Stimulated activated CD8-positive, alpha-beta memory T cell treated with anti-CD3 and anti-CD28 coated beads, Interleukin-15, amount 100 ng/mL, for 4 hours (primary cell): Measurements from ENCODE around the gene BIRC6.

Source experiments
- DNase-seq, 2 donors: peaks; one replicate each; pipeline ENCODE4 v3.0.0-alpha.2; 2020; ENCODE audit warnings: low read depth in 2 of 2

The BIRC6 gene

DNA sequence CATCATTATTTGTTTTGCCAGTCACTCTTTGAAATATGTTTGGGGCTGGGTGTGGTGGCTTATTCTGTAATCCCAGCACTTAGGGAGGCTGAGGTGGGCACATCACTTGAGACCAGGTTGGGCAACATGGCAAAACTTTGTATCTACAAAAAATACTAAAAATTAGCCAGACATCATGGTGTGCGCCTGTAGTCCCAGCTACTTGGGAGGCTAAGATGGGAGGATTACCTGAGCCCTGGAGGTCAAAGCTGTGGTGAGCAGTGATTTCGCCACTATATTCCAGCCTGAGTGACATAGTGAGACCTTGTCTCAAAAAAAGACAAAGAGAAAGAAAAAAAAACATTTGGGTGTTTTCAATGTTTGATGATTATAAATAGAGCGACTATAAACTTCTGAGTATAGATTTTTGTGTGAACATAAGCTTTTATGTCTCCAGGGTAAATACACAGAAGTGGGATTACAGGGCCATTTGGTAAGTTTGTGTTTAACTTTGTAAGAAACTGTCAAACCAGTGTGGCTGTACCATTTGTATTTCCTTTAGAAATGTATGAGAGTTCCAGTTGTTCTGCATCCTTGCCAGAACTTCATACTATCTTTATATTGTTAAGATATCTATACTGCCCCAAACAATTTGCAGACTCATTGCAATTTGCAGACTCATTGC, 15.8 kb downstream of the BIRC6 start:
- DNase-seq, result no peak

DNA sequence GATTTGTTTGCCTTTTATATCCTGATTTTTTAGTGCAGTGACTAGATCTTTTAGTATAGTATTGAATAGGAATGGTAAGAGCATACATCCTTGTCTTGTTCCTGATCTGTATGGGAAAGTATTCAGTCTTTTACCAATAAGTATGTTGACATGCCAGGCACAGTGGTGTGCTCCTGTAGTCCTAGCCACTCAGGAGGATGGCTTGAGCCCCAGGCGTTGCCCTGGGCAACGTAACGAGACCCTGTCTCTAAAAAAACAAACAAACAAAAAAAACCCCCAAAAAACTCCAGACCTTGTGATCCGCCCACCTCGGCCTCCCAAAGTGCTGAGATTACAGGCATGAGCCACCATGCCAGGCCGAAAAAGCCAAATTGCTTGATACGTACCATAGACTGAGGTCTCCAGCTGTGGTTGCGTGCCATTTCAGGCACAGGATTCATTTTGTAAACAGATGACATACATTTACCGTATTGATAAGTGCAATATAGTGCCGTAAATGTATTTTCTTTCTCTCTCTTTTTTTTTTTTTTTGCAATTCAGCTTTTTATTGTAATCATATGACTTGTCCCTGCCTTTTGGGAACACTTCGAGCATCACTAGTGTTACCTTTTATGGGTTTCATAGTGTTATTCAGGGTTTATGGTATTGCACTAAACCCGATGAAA, 18.5 kb downstream of the BIRC6 start:
- DNase-seq, result no peak

DNA sequence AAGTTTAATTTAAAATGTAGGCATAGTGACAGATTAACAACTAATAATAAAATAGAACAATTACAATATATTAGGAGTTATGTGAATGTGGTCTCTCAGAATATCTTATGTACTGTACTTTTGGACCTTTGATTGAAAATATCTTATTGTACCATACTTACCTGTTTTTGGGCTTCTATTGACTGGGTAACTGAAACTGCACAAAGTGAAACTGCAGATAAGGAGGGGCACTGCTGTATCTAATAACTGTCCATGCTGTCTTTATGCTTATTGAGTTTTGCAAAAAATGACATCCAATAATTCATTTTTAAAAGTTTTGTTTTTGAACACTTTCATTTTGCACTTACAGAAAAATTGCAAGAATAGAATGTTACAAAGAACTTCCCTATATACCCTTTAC, 19.9 kb downstream of the BIRC6 start:
- no peak for DNase-seq

DNA sequence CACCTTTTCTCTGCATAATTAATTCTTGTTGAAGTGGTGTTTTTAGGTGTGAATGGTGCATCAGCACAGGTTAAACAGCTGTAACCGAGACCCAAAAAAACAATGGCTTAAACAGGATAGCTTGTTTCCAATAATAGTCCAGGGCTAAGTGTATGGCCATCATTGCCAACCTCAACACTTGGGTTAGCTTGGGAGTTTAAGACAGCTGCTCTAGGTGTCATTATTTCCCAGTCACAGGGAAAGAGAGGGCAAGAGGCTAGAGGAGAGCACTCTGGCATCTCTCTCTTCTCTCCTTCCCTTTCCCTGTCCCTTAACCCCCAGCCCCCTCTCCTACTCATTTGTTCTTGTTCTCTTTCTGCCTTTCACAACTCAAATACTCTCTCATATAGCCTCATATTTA, 21.1 kb downstream of the BIRC6 start:
- no peak for DNase-seq

DNA sequence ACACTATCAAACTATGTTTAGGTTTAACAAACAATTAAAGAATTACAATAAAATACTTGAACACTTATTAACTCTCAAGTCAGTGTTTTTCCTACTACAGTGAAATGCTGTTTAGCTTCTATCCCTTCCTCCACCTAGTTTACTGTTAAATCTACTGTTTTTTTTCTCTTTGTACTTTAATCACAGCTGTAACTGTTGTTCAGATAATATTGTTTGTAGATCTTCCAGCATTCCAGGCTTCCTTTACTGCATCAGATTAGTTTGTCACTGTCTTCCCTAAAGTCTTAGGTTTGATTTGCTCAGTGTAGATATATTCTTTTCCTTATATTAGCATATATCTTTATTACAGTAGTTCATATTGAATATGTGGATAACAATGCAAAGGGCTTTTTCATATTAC, 22.5 kb downstream of the BIRC6 start:
- no peak for DNase-seq

DNA sequence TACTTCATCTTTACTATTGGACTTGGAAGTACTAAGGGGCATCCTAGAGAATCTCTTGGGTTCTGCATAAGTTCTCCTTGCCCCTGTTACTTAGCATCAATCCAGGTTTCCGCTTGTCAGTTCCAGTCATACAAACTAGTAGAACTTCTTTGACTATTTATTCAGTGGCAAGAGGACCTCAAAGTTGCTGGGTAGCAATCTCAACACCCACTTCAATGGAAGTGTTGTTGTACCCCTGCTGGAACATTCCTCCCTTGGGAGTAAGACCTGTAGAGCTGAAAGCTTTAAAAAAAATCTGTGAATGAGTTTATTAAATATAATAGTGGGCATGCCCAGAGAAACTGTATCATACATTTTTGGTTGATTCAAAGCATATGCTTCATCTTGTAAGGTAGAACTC, 27.0 kb downstream of the BIRC6 start:
- DNase-seq, result no peak

DNA sequence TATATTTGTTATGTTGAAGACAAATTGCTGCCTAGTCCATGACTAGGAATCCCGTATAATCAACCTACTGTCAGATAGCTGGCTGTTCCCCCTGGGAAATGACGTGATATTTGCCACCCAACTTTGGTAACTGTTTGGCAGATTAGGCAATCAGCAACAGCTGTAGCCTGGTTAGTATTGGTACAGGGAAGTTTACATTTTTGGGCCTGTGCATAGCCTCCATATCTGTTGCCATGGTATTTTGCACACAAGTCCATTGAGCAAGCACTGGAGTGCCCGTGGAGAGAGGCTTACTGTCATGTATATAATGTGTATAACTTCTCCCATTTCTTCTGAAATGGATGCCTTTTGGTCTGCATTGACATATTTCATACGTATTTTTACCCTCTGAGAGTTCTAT, 27.7 kb downstream of the BIRC6 start:
- DNase-seq, result no peak

DNA sequence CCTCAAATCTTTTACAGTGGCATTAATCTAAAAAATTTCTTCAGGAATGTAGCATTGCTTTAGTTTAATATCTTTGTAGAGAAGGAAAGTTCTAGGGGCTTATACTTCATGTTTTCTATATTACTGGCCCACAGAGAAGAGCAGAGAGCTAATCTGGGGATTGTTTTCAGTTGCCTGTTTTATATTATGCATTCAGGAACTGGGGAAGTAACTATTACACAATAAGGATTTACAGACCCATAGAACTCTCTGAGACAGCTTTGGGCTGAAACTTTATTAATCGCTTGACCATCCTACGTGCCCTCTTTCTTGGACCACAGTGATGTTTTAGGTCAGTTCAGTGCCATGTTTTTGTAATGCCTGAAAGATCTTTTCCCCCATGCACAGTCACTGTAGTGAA, 29.9 kb downstream of the BIRC6 start:
- no peak for DNase-seq

DNA sequence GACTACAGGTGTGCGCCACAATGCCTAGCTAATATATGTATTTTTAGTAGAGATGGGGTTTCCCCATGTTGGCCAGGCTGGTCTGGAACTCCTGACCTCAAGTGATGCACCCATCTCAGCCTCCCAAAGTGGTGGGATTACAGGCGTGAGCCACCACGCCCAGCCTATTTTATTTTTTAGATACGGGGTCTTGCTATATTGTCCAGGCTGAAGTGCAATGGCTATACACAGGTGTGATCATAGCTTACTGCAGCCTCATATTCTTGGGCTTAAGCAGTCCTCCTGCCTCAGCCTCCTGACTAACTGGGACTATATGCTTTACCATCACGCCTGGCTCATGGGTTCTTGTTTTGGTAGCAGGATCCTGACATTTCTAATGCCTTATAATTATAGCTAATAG, 42.4 kb downstream of the BIRC6 start:
- no peak for DNase-seq

DNA sequence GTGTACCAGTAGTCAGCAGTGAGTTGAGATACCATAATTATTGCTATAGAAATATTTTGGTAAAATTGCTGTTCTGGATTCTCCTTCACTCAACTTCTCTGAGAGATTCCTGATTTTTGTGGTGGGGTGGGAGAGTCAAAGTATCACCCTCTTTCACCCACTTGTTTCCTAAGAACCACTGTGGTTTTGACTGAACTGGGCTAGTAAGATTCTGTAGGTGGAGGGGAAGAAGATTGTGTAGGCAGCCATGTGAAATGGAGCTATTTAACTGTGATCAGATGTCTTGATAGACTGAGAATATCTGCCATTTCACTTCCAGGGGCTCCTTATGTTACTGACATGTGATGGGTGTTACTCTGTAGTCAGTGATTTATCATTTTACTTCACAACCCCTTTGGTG, 45.3 kb downstream of the BIRC6 start:
- DNase-seq, result no peak

DNA sequence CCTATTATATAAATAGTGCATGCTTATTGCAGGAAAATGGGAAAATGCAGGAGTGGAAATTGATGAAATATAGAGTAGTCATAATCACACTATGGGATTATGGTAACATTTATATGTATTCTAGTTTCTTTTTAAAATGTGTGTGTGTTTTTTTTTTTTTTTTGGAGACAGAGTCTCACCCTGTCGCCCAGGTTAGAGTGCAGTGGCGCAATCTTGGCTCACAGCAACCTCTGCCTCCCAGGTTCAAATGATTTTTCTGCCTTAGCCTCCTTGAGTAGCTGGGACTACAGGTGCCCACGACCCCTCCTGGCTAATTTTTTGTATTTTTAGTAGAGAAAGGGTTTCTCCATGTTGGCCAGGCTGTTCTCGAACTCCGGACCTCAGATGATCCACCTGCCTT, 47.0 kb downstream of the BIRC6 start:
- DNase-seq, result no peak

DNA sequence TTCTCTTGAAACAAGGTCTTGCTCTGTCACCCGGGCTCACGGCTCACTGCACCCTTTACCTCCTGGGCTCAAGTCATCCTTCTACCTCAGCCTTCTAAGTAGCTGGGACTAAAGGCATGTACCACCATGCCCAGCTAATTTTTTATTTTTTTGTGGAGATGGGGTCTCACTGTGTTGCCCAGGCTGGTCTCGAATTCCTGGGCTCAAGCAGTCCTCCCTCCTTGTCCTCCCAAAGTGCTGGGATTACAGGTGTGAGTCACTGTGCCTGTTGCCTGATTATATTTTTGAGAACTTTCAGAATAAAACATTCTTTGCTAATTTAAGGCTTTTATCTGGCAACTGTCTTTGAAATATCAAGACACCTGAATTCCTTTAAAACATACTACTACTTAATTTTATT, 47.9 kb downstream of the BIRC6 start:
- no peak for DNase-seq

DNA sequence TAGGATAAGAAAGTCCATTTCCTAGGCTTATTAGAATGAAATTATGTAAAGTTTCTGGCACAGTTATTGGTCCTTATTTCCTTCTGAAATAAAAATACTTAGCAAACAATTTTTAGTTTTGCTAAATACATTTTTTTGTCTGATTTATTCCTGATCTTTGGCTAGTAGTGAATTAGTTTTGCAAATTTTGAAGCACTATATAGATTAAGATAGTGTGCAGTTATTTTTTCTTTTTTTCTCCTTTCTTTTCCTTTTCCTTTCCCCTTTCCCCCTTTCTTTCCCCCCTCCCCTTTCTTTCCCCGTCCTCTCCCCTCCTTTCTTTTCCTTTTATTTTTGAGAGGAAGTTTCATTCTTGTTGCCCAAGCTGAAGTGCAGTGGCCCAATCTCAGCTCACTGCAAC, 59.7 kb downstream of the BIRC6 start:
- DNase-seq, result no peak

DNA sequence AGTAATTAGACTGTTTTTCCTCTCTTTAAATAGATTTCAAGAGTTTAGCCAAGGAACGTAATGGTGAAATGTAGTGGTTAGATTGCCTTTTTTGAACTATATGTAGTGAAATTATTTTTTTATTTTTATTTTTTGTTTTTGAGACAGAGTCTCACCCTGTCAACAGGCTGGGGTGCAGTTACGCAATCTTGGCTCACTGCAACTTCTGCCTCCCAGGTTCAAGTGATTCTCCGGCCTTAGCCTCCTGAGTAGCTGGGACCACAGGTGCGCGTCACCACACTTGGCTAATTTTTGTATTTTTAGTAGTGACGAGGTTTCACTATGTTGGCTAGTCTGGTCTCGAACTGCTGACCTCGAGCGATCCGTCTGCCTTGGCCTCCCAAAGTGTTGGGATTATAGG, 60.8 kb downstream of the BIRC6 start:
- DNase-seq, result no peak

DNA sequence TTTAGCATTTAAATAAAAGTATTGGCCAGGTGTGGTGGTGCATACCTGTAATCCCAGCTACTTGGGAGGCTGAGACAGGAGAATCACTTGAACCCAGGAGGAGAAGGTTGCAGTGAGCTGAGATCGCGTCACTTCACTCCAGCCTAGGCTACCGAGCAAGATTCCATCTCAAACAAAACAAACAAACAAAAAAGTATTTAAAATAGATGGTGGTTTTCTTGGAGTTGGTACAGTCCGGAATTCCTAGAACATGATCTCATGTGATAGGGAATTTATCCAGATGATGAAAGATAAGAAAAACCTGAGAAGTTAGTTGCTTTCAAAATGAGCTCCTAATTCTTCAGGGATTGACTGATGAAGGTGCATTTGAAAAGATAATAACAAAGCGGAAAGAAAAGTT, 62.0 kb downstream of the BIRC6 start:
- DNase-seq, result no peak

DNA sequence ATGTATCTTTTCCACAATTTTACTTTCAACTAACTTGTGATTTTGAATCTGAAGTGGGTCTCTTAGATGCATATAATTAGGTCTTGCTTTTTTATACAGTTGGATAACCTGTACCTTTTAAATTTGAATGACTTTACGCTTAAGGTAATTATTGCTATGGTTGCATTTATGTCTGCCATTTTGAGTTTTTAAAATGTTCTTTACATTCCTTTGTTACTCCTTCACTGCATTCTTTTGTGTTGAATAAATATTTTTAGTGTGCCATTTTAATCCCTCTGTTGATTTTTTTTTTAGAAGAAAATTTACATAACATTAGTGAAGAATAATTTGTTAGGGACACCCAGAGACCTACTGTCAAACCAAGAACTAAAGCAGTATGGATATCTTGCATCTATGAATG, 65.3 kb downstream of the BIRC6 start:
- no peak for DNase-seq

DNA sequence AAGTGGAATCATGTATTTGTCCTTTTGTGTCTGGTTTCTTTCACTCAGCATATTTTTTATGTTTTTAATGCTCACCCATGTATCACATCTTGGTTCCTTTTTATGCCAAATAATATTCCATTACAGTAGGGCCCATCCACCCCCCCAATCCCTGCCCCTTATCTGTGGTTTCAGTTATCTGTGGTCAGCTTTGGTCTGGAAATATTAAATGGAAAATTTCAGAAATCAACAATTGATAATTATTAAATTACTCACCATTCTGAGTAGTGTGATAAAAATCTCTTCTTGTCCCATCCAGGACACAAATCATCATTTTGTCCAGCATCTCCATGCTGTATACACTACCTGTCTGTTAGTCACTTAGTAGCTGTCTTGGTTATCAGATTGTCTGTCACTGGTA, 66.7 kb downstream of the BIRC6 start:
- DNase-seq, result no peak

DNA sequence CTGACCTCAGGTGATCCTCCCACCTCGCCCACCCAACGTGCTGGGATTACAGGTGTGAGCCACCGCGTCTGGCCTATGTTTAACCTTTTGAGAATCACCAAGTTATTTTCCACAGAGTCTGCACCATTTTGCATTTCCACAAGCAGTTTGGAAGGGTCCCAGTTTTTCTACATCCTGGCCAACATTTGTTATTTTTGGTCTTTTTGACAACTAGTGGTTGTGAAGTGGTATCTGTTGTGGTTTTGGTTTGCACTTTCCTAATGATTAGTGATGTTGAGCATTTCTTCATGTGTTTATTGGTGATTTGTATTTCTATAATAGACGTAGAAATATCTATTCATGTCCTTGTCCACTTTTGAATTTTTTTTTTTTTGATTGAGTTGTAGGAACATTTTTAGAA, 67.9 kb downstream of the BIRC6 start:
- no peak for DNase-seq

DNA sequence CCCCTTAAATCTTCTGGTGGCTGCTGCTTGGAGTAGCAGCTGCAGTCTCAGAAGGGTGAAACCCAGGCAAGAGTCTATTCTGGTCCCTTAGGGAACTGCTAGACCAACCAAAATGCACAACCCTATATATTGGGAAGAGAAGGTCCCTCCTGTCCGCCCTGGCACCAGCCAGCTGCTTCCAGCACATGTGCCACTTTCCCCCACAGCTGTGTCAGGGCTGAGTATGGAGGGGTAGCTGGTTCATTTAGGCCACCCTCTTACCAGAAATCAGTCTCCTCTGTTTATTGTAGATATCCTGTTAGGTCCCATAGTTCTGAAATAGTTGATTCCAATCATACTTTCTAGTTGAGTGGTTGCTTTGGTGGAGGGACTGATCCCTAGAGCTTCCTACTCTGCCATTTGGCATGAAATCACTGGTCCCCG, 68.9 kb downstream of the BIRC6 start:
- no peak for DNase-seq

DNA sequence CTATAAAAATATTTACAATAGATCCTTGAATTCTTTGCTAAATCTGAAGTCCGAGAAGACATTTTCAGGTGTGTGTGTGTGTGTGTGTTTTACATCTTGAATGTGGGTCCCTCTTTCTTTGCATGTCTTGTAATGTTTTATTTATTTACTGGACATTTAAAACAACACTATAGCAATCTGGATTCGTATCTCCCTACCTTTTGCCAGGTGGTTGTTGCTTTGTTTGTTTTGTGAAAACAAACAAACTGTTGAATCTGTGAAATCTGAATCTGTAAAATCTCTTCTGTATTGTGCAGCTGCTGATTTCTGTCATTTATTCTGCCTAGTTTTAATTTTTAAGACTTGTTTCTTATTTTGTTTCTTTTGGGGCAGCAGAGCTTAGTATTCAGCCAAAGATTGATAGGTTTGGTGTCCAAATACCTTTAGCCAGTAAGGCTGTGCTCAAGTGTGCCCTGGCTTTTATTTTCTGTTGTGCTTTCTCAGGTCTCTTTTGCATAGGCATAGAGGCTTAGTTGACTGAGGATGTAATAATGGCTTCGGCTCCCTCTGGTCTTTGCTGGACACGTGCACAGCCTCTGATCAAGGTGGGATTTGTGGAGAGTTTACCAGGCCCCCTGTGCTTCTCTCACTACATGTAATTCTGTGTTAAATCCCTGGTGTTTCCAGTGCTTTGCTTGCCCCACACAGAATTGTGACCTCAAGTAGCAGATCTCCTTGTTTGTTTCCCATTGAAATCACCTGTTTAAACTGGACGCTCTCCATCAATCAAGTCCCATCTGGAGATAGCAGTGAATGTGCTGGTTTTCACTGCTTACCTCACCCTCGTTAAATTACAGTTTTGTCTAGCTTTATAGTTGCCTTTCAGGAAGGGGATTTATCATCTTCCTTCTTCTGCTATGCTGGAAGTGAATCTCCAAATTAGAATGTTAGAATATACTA, 71.1 kb downstream of the BIRC6 start:
- DNase-seq, result no peak

DNA sequence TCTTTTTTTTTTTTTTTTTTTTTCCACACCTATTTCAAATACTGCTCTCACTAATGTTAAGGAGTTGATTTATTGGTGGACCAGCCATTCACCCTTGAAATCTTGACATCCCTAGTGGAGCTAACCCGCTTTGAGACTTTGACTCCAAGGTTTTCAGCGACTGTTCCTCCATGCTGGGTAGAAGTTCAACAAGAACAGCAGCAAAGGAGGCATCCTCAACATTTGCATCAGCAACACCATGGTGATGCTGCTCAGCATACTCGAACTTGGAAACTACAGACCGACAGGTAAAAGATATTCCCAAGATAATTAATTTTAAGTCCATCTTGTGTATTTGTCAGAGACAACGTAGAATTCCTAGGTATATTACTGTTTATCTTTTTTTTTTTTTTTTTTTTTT, 74.0 kb downstream of the BIRC6 start:
- no peak for DNase-seq

DNA sequence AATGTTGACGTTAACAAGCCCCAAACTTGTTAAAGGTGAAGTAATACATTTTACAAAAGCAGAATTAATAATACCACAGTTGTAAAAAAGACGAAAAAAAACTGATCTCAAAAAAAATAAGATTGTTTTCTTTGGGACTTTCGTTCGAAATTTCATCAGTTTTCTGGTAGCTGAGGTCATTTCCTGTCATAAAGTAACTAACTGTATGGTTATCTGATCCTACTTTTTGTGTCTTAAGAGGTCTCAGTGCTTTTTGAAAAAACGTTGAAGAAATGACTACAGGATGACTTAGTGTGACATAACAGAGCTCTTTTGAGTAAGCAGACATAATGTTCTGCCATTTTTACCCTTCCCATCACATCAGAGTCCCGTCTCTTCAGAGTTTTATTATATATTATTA, 79.3 kb downstream of the BIRC6 start:
- no peak for DNase-seq

DNA sequence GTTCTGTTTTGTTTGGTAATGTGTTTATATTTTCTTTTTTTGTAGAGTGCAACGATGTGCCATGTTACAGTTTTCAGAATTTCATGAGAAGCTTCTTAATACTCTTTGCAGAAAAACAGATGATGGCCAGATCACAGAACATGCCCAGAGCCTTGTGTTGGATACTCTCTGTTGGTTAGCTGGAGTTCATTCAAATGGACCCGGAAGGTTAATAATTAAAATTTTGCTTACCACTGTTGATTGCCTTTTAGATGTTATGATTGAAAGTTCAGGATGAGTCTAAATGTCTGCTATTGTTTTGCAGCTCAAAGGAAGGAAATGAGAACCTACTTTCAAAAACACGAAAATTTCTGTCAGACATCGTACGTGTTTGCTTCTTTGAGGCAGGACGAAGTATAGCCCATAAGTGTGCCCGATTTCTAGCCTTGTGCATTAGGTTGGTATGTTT, 85.2 kb downstream of the BIRC6 start:
- no peak for DNase-seq
